HCT116 (cell line): ENCODE results near the gene ELMOD3. TPM values are rescaled to one million over a fixed set of nuclear protein-coding genes. Genes with fewer than 3 reads are reported as not detected.

Source experiments
- ATAC-seq: fragments of 200-7000 bp; cut with Tn5 transposase; 2 replicates; pipeline ENCODE4 v1.9.1; 2020; ENCODE audit warnings: mild to moderate bottlenecking, moderate library complexity
- Bru-seq: library from RNA; stranded (reverse); fragments of 400-500 nt; gene quantifications from one replicate; lab custom pipeline; 2021; lab: Mats Ljungman, UMichigan
- BruChase-seq, 2 experiments: library from RNA; stranded (reverse); fragments of 400-500 nt; gene quantifications; one replicate each; lab custom pipeline; 2021; lab: Mats Ljungman, UMichigan
- BruUV-seq: library from RNA; stranded (reverse); fragments of 400-500 nt; replicated peaks from 2 replicates; lab custom pipeline; 2021; lab: Mats Ljungman, UMichigan
- CTCF ChIA-PET: fragments of 300-600 bp; sonication (Branson Sonifier 250); formaldehyde crosslinking; loops from one replicate; lab custom pipeline; 2021; ENCODE audit warnings: antibody characterized with exemption; lab: Charles Lee
- POLR2A ChIA-PET: fragments of 300-600, 350-600 bp; sonication (Branson Sonifier 250); formaldehyde crosslinking; loops from one replicate; lab custom pipeline; 2021; ENCODE audit warnings: antibody characterized with exemption; lab: Charles Lee
- RAD21 ChIA-PET, 2 experiments: fragments of 300-600 bp; sonication (Branson Sonifier 250); formaldehyde crosslinking; loops; one replicate each; lab custom pipeline; 2023; ENCODE audit warnings: low total read pairs in 2 of 2; ENCODE audit not compliant: uncharacterized antibody in 2 of 2, unreplicated experiment in 2 of 2, low non-redundant PET in 1 of 2; lab: Charles Lee
- DNase-seq: peaks from one replicate; pipeline ENCODE4 v3.0.0-alpha.2; 2010; ENCODE audit warnings: low read depth, low spot score
- H2AFZ ChIP-seq: fragments of 200-600 bp; shearing (Covaris generic), sonication (generic); 2 replicates; pipeline ENCODE4 v1.6.1; 2017; ENCODE audit warnings: low read depth, mixed run types, mixed read lengths, antibody characterized with exemption, low read length; ENCODE audit not compliant: poor library complexity, severe bottlenecking
- H3K27ac ChIP-seq: 2 replicates; pipeline ENCODE4 v1.5.1; 2012; ENCODE audit warnings: low read depth, low read length
- H3K27me3 ChIP-seq: fragments of 200-600 bp; sonication (generic); 2 replicates; pipeline ENCODE4 v1.6.1; 2016; ENCODE audit warnings: mixed run types, low read length, mixed read lengths; ENCODE audit not compliant: insufficient read depth
- H3K36me3 ChIP-seq, 2 experiments: fragments of 200-500 bp in 1 of 2; fragments of 200-600 bp in 1 of 2; sonication (Bioruptor generic) in 1 of 2; sonication (generic) in 1 of 2; 2 replicates each; pipeline versions ENCODE4 v1.5.1 to v1.6.1; 2014 to 2016; ENCODE audit warnings: low read length in 2 of 2, inconsistent platforms in 1 of 2, mixed read lengths in 1 of 2, mixed run types in 1 of 2; ENCODE audit not compliant: insufficient read depth in 2 of 2, control insufficient read depth in 1 of 2
- H3K4me1 ChIP-seq, 2 experiments: fragments of 200-600 bp in 1 of 2; sonication (generic) in 1 of 2; 2 replicates each; pipeline versions ENCODE4 v1.5.1 to v1.6.1; 2012 to 2017; ENCODE audit warnings: low read length in 2 of 2, inconsistent platforms in 1 of 2, mild to moderate bottlenecking in 1 of 2, mixed read lengths in 1 of 2, mixed run types in 1 of 2, moderate library complexity in 1 of 2; ENCODE audit not compliant: insufficient read depth in 2 of 2, control insufficient read depth in 1 of 2
- H3K4me2 ChIP-seq: fragments of 200-600 bp; sonication (generic); 2 replicates; pipeline ENCODE4 v1.6.1; 2017; ENCODE audit warnings: mixed run types, low read length, mixed read lengths
- H3K4me3 ChIP-seq, 2 experiments: fragments of 200-600 bp in 1 of 2; sonication (generic) in 1 of 2; replicated peaks in 1 of 2; 2 replicates each; pipeline ENCODE4 v1.5.1; 2011 to 2016; ENCODE audit warnings: low read length in 2 of 2, control low read depth in 1 of 2, low read depth in 1 of 2, mild to moderate bottlenecking in 1 of 2, mixed read lengths in 1 of 2, mixed run types in 1 of 2
- H3K79me2 ChIP-seq: fragments of 200-600 bp; sonication (generic); 2 replicates; pipeline ENCODE4 v1.6.1; 2017; ENCODE audit warnings: mild to moderate bottlenecking, mixed run types, low read length, moderate library complexity, mixed read lengths; ENCODE audit not compliant: insufficient read depth
- H3K9ac ChIP-seq: fragments of 200-600 bp; sonication (generic); 2 replicates; pipeline ENCODE4 v1.6.1; 2016; ENCODE audit warnings: low read length, mixed read lengths
- H3K9me2 ChIP-seq: fragments of 200-600 bp; sonication (generic), shearing (Covaris generic); 2 replicates; pipeline ENCODE4 v1.6.1; 2017; ENCODE audit warnings: mixed run types, mild to moderate bottlenecking, moderate library complexity; ENCODE audit not compliant: insufficient read depth
- H3K9me3 ChIP-seq, 2 experiments: fragments of 200-500 bp in 1 of 2; fragments of 200-600 bp in 1 of 2; sonication (Bioruptor generic) in 1 of 2; sonication (generic) in 1 of 2; 2 replicates each; pipeline ENCODE4 v1.6.1; 2014 to 2017; ENCODE audit warnings: low read length in 2 of 2, mixed read lengths in 2 of 2, inconsistent platforms in 1 of 2, low read depth in 1 of 2, mild to moderate bottlenecking in 1 of 2, mixed run types in 1 of 2, moderate library complexity in 1 of 2; ENCODE audit not compliant: control insufficient read depth in 1 of 2, insufficient read depth in 1 of 2
- H4K20me1 ChIP-seq: fragments of 200-600 bp; sonication (generic), shearing (Covaris generic); 2 replicates; pipeline ENCODE4 v1.6.1; 2017; ENCODE audit warnings: mixed run types, mild to moderate bottlenecking, moderate library complexity; ENCODE audit not compliant: insufficient read depth
- ATF3 ChIP-seq: IDR thresholded peaks from 2 replicates; pipeline ENCODE4 v1.6.1; 2012
- CBX3 ChIP-seq: IDR thresholded peaks from 2 replicates; pipeline ENCODE4 v1.6.1; 2012; ENCODE audit warnings: low read depth
- CTCF ChIP-seq, 3 experiments: fragments of 200-600 bp in 1 of 3; sonication (generic) in 1 of 3; IDR thresholded peaks in 2 of 3; conservative IDR thresholded peaks in 1 of 3; 2 replicates each; pipeline ENCODE4 v1.5.1; 2012 to 2017; ENCODE audit warnings: low read depth in 2 of 3, low read length in 2 of 3, antibody characterized with exemption in 1 of 3, borderline replicate concordance in 1 of 3, control low read depth in 1 of 3, mild to moderate bottlenecking in 1 of 3, mixed read lengths in 1 of 3, mixed run types in 1 of 3, moderate library complexity in 1 of 3; ENCODE audit not compliant: insufficient read depth in 1 of 3
- EGR1 ChIP-seq: IDR thresholded peaks from 2 replicates; pipeline ENCODE4 v1.6.1; 2012; ENCODE audit warnings: low read depth
- ELF1 ChIP-seq: IDR thresholded peaks from 2 replicates; pipeline ENCODE4 v1.6.1; 2012; ENCODE audit warnings: low read depth, borderline replicate concordance
- EZH2 ChIP-seq: fragments of 200-600 bp; sonication (generic); IDR thresholded peaks from 2 replicates; pipeline ENCODE4 v1.6.1; 2017; ENCODE audit warnings: antibody characterized with exemption, mixed run types
- FOSL1 ChIP-seq: IDR thresholded peaks from 2 replicates; pipeline ENCODE4 v1.6.1; 2012; ENCODE audit warnings: low read depth
- MAX ChIP-seq: IDR thresholded peaks from 2 replicates; pipeline ENCODE4 v1.6.1; 2012
- POLR2A ChIP-seq: IDR thresholded peaks from 2 replicates; pipeline ENCODE4 v1.7.0; 2011; ENCODE audit warnings: borderline replicate concordance; ENCODE audit not compliant: insufficient read depth, insufficient read length; ENCODE audit errors: extremely low read depth
- POLR2AphosphoS5 ChIP-seq: IDR thresholded peaks from 2 replicates; pipeline ENCODE4 v1.6.1; 2011; ENCODE audit warnings: mild to moderate bottlenecking, low read depth, low read length, moderate library complexity
- SIN3A ChIP-seq: IDR thresholded peaks from 2 replicates; pipeline ENCODE4 v1.6.1; 2012; ENCODE audit warnings: low read depth
- SP1 ChIP-seq: IDR thresholded peaks from 2 replicates; pipeline ENCODE4 v1.6.1; 2012; ENCODE audit warnings: low read depth
- TCF7L2 ChIP-seq: IDR thresholded peaks from 2 replicates; pipeline ENCODE4 v1.7.0; 2011; ENCODE audit warnings: borderline replicate concordance, inconsistent platforms; ENCODE audit not compliant: insufficient read depth, insufficient read length; ENCODE audit errors: extremely low read depth
- YY1 ChIP-seq: IDR thresholded peaks from 2 replicates; pipeline ENCODE4 v1.6.1; 2011; ENCODE audit warnings: low read length, low read depth, moderate library complexity, mild to moderate bottlenecking; ENCODE audit not compliant: insufficient replicate concordance; ENCODE audit errors: extremely low read depth
- ZBTB33 ChIP-seq: IDR thresholded peaks from 2 replicates; pipeline ENCODE4 v1.6.1; 2011; ENCODE audit warnings: mild to moderate bottlenecking, low read length, moderate library complexity; ENCODE audit not compliant: insufficient replicate concordance; ENCODE audit errors: extremely low read depth
- ZFX ChIP-seq: fragments of 450-650 bp; IDR thresholded peaks from 2 replicates; pipeline ENCODE4 v1.6.1; 2017
- ZNF274 ChIP-seq: fragments of 200-500 bp; sonication (Bioruptor generic); IDR thresholded peaks from 2 replicates; pipeline ENCODE4 v1.6.1; 2014; ENCODE audit warnings: mild to moderate bottlenecking, low read depth, low read length, inconsistent platforms
- intact Hi-C: fragments of 100-400 bp; cut with micrococcal nuclease; formaldehyde crosslinking; loops from 2 replicates; pipeline ENCODE4 v1.10.0; 2022
- long read RNA-seq: library from polyadenylated mRNA; unstranded; transcript quantifications from one replicate; pipeline ENCODE4 v2.0.0, GENCODE V29; 2021; ENCODE audit not compliant: unreplicated experiment
- polyA plus RNA-seq: library from polyadenylated mRNA; unstranded; fragments of >200 nt; gene quantifications from 2 replicates; pipeline ENCODE4 v1.2.1, GENCODE V29; 2012; ENCODE audit warnings: missing spikeins
- total RNA-seq: library from RNA; stranded (reverse); gene quantifications from one replicate; pipeline ENCODE4 v1.2.1, GENCODE V29; 2021; ENCODE audit not compliant: unreplicated experiment

ELMOD3 gene
- total RNA-seq (9.2 TPM), Bru-seq, nascent RNA (percentile 55 among the genes with signal in this experiment), BruChase-seq, experiment 1, labeled RNA remaining after a 6-hour chase (percentile 65 among the genes with signal in this experiment), BruChase-seq, experiment 2, labeled RNA remaining after a 2-hour chase (percentile 69 among the genes with signal in this experiment)
- 9.2 and 9.7 TPM in 2 replicates for polyA plus RNA-seq
- long read RNA-seq, partial matches to known transcripts: 5 of 22 reads
- long read RNA-seq, other reads (novel, unspliced or antisense): 16 of 22 reads

- ATAC-seq (peak; percentile 97), DNase-seq (peak; percentile 99)
- peak within 1 kb of the TSS; percentile 85 for H2AFZ ChIP-seq
- intact Hi-C loops: loop anchor here (5.0 kb wide), 1 partner anchor 258 kb away; the partner anchor contains the start of gene C2orf68
- no TSS peak for BruUV-seq
- ChIA-PET RAD21 (interaction anchor here in 1 of 2 experiments (1.0 kb wide), 1 partner anchor 198 kb away, joined by 3 read pairs; no protein-coding TSS in a partner anchor), CTCF (interaction anchor here (0.8 to 1.4 kb wide), 2 partner anchors 67 to 198 kb away, joined by 4 read pairs; no protein-coding TSS in a partner anchor), POLR2A (interaction anchor here (0.6 to 1.7 kb wide), 15 partner anchors 8 to 435 kb away, joined by 3 to 14 read pairs (median 3); partner anchors contain the start of genes C2orf68, MAT2A, RNF181 and SH2D6)
- no peaks in the 10 kb centered on the region for H3K9me2 ChIP-seq
- peak within 1 kb of the TSS; percentile 86 to 95 for H3K4me3 ChIP-seq
- H3K27me3 ChIP-seq: no peaks in the 10 kb centered on the region
- no peaks in the 10 kb centered on the region for H3K9me3 ChIP-seq
- peaks cover 31% of the 10 kb centered on the region for H3K79me2 ChIP-seq
- H4K20me1 ChIP-seq: no peaks in the 10 kb centered on the region
- H3K36me3 ChIP-seq: peaks cover 14 to 28% of the 10 kb centered on the region in 2 experiments; a peak in 3 of 4 replicates
- peak within 1 kb of the TSS; percentile 83 for H3K9ac ChIP-seq
- peak within 1 kb of the TSS; percentile 75 for H3K27ac ChIP-seq
- peaks cover 9 to 14% of the 10 kb centered on the region in 2 experiments; a peak in 3 of 4 replicates for H3K4me1 ChIP-seq
- H3K4me2 ChIP-seq: peak within 1 kb of the TSS; percentile 95
- peak; percentile 49; the same call in 1 of the 2 replicates for TF ChIP-seq MAX
- no peak for TF ChIP-seq ZNF274
- peak; percentile 77; the same call in 1 of the 2 replicates for TF ChIP-seq ELF1
- TF ChIP-seq EGR1: no peak
- TF ChIP-seq SIN3A: peak; percentile 83
- peak; percentile 60 for TF ChIP-seq YY1
- TF ChIP-seq CBX3: no peak
- TF ChIP-seq EZH2: no peak
- peak; percentile 89; the same call in 1 of the 2 replicates for TF ChIP-seq SP1
- peak; percentile 89 for TF ChIP-seq POLR2A
- TF ChIP-seq POLR2AphosphoS5: peak; percentile 100
- no peak for TF ChIP-seq ATF3
- peak; percentile 27 for TF ChIP-seq TCF7L2
- TF ChIP-seq FOSL1: no peak
- peak; percentile 78 for TF ChIP-seq ZBTB33
- no peak for TF ChIP-seq CTCF (IDR thresholded peaks at IDR 0.05 in 2 of 3, conservative IDR thresholded peaks at IDR 0.05 in 1 of 3; ENCODE audit: borderline replicate concordance in 1 of 3, insufficient read depth in 1 of 3, low read depth in 2 of 3, low read length in 2 of 3)
- TF ChIP-seq ZFX: peak; percentile 99
These were observed at the start of gene ELMOD3, which contains the start of gene RETSAT for GRCh38 chr2:85354286-85355072. TSS of gene ELMOD3 (plus strand) at chr2:85354769. CDS start at chr2:85357199, 2,430 bp downstream. TSS of gene RETSAT (minus strand) at chr2:85354528. CDS start at chr2:85354507, 21 bp downstream.
